ENCODE data around the gene KANK4.

The KANK4 gene

GRCh38 chr1:62210960-62211359 is 108.3 kb downstream of the KANK4 start:
- no peak overlapping the region for H3K4me3 ChIP-seq (ENCODE audit: low read depth in 1 of 2, low read length in 1 of 2)

GRCh38 chr1:62209931-62210595 is 109.2 kb downstream of the KANK4 start:
- H3K9me3 ChIP-seq, result no peaks in the 10 kb centered on the region
- no peaks in the 10 kb centered on the region for H3K27me3 ChIP-seq
- no peaks in the 10 kb centered on the region for H3K36me3 ChIP-seq
- H3K4me3 ChIP-seq (ENCODE audit: low read depth in 1 of 2, low read length in 1 of 2), result no peak overlapping the region
- TF ChIP-seq CTCF (IDR thresholded peaks at IDR 0.05), result no peak
- H3K4me1 ChIP-seq (ENCODE audit: control insufficient read depth in 1 of 2, insufficient read depth in 1 of 2, low read depth in 1 of 2, low read length in 1 of 2), result no peaks in the 10 kb centered on the region
- no peak overlapping the region for H3K27ac ChIP-seq

More at GRCh38 chr1:62210960-62211359, 108.3 kb downstream of the KANK4 start:
- Histone ChIP-seq H3K27ac (no peak overlapping the region), H3K27me3 (no peaks in the 10 kb centered on the region), H3K4me1 (ENCODE audit: control insufficient read depth in 1 of 2, insufficient read depth in 1 of 2, low read depth in 1 of 2, low read length in 1 of 2) (no peaks in the 10 kb centered on the region), H3K9me3 (no peaks in the 10 kb centered on the region), H3K36me3 (no peaks in the 10 kb centered on the region)
- TF ChIP-seq CTCF (IDR thresholded peaks at IDR 0.05), result no peak

GRCh38 chr1:62208970-62209369 is 110.3 kb downstream of the KANK4 start:
- H3K4me3 ChIP-seq (ENCODE audit: low read depth in 1 of 2, low read length in 1 of 2), result no peak overlapping the region
- H3K9me3 ChIP-seq, result no peaks in the 10 kb centered on the region
- H3K27ac ChIP-seq, result no peak overlapping the region
- no peaks in the 10 kb centered on the region for H3K4me1 ChIP-seq (ENCODE audit: control insufficient read depth in 1 of 2, insufficient read depth in 1 of 2, low read depth in 1 of 2, low read length in 1 of 2)
- TF ChIP-seq CTCF (IDR thresholded peaks at IDR 0.05), result no peak
- H3K36me3 ChIP-seq, result no peaks in the 10 kb centered on the region
- H3K27me3 ChIP-seq, result no peaks in the 10 kb centered on the region

- H3K36me3 ChIP-seq, result no peaks in the 10 kb centered on the region
- no peaks in the 10 kb centered on the region for H3K27me3 ChIP-seq
- no peak for TF ChIP-seq CTCF (IDR thresholded peaks at IDR 0.05)
- no peak overlapping the region for H3K27ac ChIP-seq
- H3K4me1 ChIP-seq (ENCODE audit: control insufficient read depth in 1 of 2, insufficient read depth in 1 of 2, low read depth in 1 of 2, low read length in 1 of 2), result no peaks in the 10 kb centered on the region
- H3K4me3 ChIP-seq (ENCODE audit: low read depth in 1 of 2, low read length in 1 of 2), result no peak overlapping the region
- H3K9me3 ChIP-seq, result no peaks in the 10 kb centered on the region
Measured at GRCh38 chr1:62208087-62208486, 111.1 kb downstream of the KANK4 start.

- Histone ChIP-seq H3K27me3 (no peaks in the 10 kb centered on the region), H3K4me1 (ENCODE audit: control insufficient read depth in 1 of 2, insufficient read depth in 1 of 2, low read depth in 1 of 2, low read length in 1 of 2) (no peaks in the 10 kb centered on the region), H3K9me3 (no peaks in the 10 kb centered on the region), H3K27ac (no peak overlapping the region), H3K36me3 (no peaks in the 10 kb centered on the region), H3K4me3 (ENCODE audit: low read depth in 1 of 2, low read length in 1 of 2) (no peak overlapping the region)
- TF ChIP-seq CTCF (IDR thresholded peaks at IDR 0.05), result no peak
Measured at GRCh38 chr1:62207187-62207586, 112.0 kb downstream of the KANK4 start.
